ENCODE data around the gene PIRT.

The PIRT gene

GRCh38 chr17:10797476-10798328 is 40.2 kb downstream of the PIRT start:
- TF ChIP-seq CTCF (IDR thresholded peaks at IDR 0.05; ENCODE audit: borderline replicate concordance, control extremely low read depth, extremely low read depth, insufficient read depth, missing control alignments), result no peak
- DNase-seq (ENCODE audit: low spot score), result no peak
- in situ Hi-C loops (cut with MboI; ENCODE audit: low sequenced_read_pairs, unreplicated experiment), result no loop called here

DNA sequence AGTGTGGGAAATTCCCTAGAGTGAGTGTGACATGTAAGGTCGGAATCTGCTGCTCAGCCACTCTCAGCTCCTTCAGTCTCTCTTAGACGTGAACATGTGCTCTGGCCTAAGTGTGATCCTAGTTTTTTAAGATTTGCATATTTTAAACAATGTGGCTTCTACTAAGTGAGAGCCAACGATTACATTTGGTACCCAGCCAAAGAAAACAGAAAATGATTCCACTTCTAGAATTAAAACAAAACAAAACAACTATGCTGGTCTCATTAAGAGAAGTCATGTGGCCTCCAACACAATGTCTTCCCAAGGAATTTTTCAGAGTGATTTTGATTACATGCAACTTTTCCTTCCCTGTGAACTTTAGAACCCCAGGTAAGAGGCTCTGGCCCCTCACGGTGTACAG is 44.1 kb downstream of the PIRT start:
- TF ChIP-seq CTCF (IDR thresholded peaks at IDR 0.05; ENCODE audit: borderline replicate concordance, control extremely low read depth, extremely low read depth, insufficient read depth, missing control alignments), result no peak
- in situ Hi-C loops (cut with MboI; ENCODE audit: low sequenced_read_pairs, unreplicated experiment), result no loop called here
- no peak for DNase-seq (ENCODE audit: low spot score)

DNA sequence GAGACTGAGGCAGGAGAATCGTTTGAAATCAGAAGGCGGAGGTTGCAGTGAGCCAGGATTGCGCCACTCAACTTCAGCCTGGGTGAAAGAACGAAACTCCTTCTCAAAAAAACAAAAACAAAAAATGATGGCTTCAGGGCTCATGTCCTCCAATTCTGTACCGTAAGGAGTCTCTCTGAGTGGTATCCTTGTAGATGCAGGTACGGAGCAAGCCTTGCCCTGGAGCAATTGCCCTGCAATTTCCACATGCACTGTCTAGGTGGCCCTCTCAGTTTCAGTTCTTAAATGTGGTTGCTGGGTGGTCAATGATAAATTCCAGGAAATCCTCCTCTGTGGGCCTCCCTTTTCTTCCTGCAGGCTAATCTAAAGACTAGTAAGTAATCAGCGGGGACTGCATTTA is 44.6 kb downstream of the PIRT start:
- no peak for TF ChIP-seq CTCF (IDR thresholded peaks at IDR 0.05; ENCODE audit: borderline replicate concordance, control extremely low read depth, extremely low read depth, insufficient read depth, missing control alignments)
- in situ Hi-C loops (cut with MboI; ENCODE audit: low sequenced_read_pairs, unreplicated experiment), result no loop called here
- no peak for DNase-seq (ENCODE audit: low spot score)

DNA sequence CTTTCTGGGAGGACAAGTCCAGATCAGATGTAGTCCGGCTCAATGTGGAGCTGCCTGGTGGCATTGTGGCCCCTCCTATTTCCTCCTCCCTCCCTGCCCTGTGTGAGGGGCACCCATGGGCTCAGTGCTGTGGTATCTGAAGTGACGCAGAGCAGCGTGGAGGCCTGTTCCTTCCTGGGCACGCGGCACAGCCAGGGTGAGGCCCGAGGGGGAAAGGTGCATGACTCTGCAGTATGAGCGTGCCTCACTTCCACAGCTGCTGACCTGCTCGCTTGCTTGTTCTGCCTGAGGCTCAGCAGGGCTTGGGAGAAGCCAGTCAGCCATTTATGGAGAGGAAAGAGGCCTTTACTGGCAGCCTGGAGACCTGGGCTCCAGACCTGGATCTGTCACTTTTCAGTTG is 45.7 kb downstream of the PIRT start:
- TF ChIP-seq CTCF (IDR thresholded peaks at IDR 0.05; ENCODE audit: borderline replicate concordance, control extremely low read depth, extremely low read depth, insufficient read depth, missing control alignments), result no peak
- in situ Hi-C loops (cut with MboI; ENCODE audit: low sequenced_read_pairs, unreplicated experiment), result no loop called here
- DNase-seq (ENCODE audit: low spot score), result no peak

- no peak for DNase-seq (ENCODE audit: low spot score)
- in situ Hi-C loops (cut with MboI; ENCODE audit: low sequenced_read_pairs, unreplicated experiment), result no loop called here
- no peak for TF ChIP-seq CTCF (IDR thresholded peaks at IDR 0.05; ENCODE audit: borderline replicate concordance, control extremely low read depth, extremely low read depth, insufficient read depth, missing control alignments)
Measured at GRCh38 chr17:10790491-10791401, 47.1 kb downstream of the PIRT start.

GRCh38 chr17:10789694-10790271 is 48.1 kb downstream of the PIRT start:
- no peak for DNase-seq (ENCODE audit: low spot score)
- TF ChIP-seq CTCF (IDR thresholded peaks at IDR 0.05; ENCODE audit: borderline replicate concordance, control extremely low read depth, extremely low read depth, insufficient read depth, missing control alignments), result no peak
- in situ Hi-C loops (cut with MboI; ENCODE audit: low sequenced_read_pairs, unreplicated experiment), result no loop called here
